ENCODE results near the gene ABLIM3. TPM values are rescaled to one million over a fixed set of nuclear protein-coding genes. Genes with fewer than 3 reads are reported as not detected.

The ABLIM3 gene
- total RNA-seq, 1 donor from 2014 or later: 50.8 TPM

- DNase-seq (ENCODE audit: extremely low spot score in 2 of 2): no peak
- TF ChIP-seq POLR2A (IDR thresholded peaks at IDR 0.05) (no peak), CTCF (IDR thresholded peaks at IDR 0.05) (no peak), POLR2AphosphoS5 (IDR thresholded peaks at IDR 0.05; ENCODE audit: insufficient read depth in 1 of 2, low read depth in 1 of 2) (no peak)
- intact Hi-C loops (cut with DNase I): loop anchor here (2.0 kb wide), 1 partner anchor 86 kb away; the partner anchor contains the start of gene ABLIM3
- H3K27ac ChIP-seq: no peak overlapping the region
- no peak overlapping the region for H3K4me3 ChIP-seq
- H3K9me3 ChIP-seq: no peaks in the 10 kb centered on the region
- no peaks in the 10 kb centered on the region for H3K36me3 ChIP-seq
- no peaks in the 10 kb centered on the region for H3K27me3 ChIP-seq
- H3K4me1 ChIP-seq: peaks cover 7% of the 10 kb centered on the region
These were observed 86.0 kb downstream of the ABLIM3 start for GRCh38 chr5:149227168-149227826.

- H3K9me3 ChIP-seq: no peaks in the 10 kb centered on the region
- H3K4me1 ChIP-seq: peaks cover 7% of the 10 kb centered on the region
- no peaks in the 10 kb centered on the region for H3K27me3 ChIP-seq
- H3K4me3 ChIP-seq: no peak overlapping the region
- peak overlapping the region; percentile 44 for H3K27ac ChIP-seq
- TF ChIP-seq CTCF (IDR thresholded peaks at IDR 0.05): peak; percentile 38 to 82 (median 74)
- TF ChIP-seq POLR2AphosphoS5 (IDR thresholded peaks at IDR 0.05; ENCODE audit: insufficient read depth in 1 of 2, low read depth in 1 of 2): peak in 1 of 2 donors; percentile 86
- TF ChIP-seq POLR2A (IDR thresholded peaks at IDR 0.05): no peak
- intact Hi-C loops (cut with DNase I): no loop called here
- no peak for DNase-seq (ENCODE audit: extremely low spot score in 2 of 2)
- no peaks in the 10 kb centered on the region for H3K36me3 ChIP-seq
These were observed 87.5 kb downstream of the ABLIM3 start for GRCh38 chr5:149228618-149229297.

GRCh38 chr5:149229298-149229937 is 88.1 kb downstream of the ABLIM3 start:
- Histone ChIP-seq H3K4me1 (peaks cover 7% of the 10 kb centered on the region), H3K9me3 (no peaks in the 10 kb centered on the region), H3K27ac (no peak overlapping the region), H3K27me3 (no peaks in the 10 kb centered on the region), H3K4me3 (no peak overlapping the region), H3K36me3 (no peaks in the 10 kb centered on the region)
- intact Hi-C loops (cut with DNase I): no loop called here
- TF ChIP-seq CTCF (IDR thresholded peaks at IDR 0.05): no peak
- TF ChIP-seq POLR2A (IDR thresholded peaks at IDR 0.05): no peak
- TF ChIP-seq POLR2AphosphoS5 (IDR thresholded peaks at IDR 0.05; ENCODE audit: insufficient read depth in 1 of 2, low read depth in 1 of 2): no peak
- no peak for DNase-seq (ENCODE audit: extremely low spot score in 2 of 2)

GRCh38 chr5:149235841-149236240 is 94.5 kb downstream of the ABLIM3 start:
- intact Hi-C loops (cut with DNase I): no loop called here
- Histone ChIP-seq H3K36me3 (no peaks in the 10 kb centered on the region), H3K27ac (no peak overlapping the region), H3K9me3 (no peaks in the 10 kb centered on the region), H3K4me3 (no peak overlapping the region), H3K27me3 (no peaks in the 10 kb centered on the region), H3K4me1 (no peaks in the 10 kb centered on the region)
- DNase-seq (ENCODE audit: extremely low spot score in 2 of 2): no peak
- TF ChIP-seq POLR2AphosphoS5 (IDR thresholded peaks at IDR 0.05; ENCODE audit: insufficient read depth in 1 of 2, low read depth in 1 of 2) (no peak), CTCF (IDR thresholded peaks at IDR 0.05) (no peak), POLR2A (IDR thresholded peaks at IDR 0.05) (no peak)
